ENCODE data around the gene TTLL1.
A peak's percentile ranks its signal among the peaks of the same experiment; 100 is the strongest.
"Not testable (repeated sequence)": the region's sequence is repeated elsewhere in the genome, so short reads cannot be mapped to it uniquely, and the experiment has no call there.

The TTLL1 gene

DNA sequence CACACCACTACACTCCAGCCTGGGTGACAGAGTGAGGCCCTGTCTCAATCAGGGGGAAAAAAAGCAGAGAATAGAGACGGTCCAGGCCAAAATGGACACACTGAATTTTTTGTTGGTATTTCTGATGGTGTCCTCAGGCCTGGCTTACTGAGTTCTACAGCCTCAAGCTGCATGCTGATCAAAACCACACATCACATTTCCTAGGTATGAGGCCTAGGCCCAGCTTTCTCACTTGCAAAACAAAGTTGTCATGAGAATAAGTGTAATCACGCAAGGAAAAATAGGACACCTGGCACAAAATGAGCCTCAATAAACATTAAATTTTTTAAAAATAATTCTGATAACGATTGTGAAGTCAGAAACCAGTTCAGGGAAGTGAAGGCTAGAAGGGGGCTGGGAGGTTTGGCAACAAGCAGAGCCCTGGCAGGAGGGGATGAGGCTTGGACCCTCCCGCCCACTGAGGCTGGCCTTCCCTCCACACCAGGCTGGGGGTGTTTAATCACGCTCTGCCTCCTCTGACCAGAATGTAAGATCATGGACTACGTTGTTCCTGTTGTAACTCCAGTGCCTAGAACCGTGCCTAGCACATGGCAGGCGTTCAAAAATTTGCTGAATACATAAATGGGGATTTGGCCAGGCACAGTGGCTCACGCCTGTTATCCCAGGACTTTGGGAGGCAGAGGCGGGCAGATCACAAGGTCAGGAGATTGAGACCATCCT is 92.4 kb downstream of the TTLL1 start:
- peak overlapping the region; percentile 88 for H3K27ac ChIP-seq
- no peak for DNase-seq (ENCODE audit: low read depth, low spot score)

DNA sequence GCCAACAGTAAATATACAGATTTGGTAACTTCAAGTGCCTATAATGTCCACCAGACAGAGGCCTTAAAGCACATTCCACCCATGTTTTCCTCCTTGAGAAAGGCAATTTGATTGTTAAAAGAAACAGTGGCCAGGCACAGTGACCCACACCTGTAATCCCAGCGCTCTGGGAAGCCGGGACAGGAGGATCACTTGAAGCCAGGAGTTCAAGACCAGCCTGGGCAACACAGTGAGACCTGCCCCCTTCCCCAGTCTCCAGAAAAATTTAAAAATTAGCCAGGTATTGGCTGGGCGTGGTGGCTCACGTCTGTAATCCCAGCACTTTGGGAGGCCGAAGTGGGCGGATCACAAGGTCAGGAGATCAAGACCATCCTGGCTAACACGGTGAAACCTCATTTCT is 93.5 kb downstream of the TTLL1 start:
- H3K27ac ChIP-seq: peak overlapping the region; percentile 88
- DNase-seq (ENCODE audit: low read depth, low spot score): not testable (repeated sequence)

DNA sequence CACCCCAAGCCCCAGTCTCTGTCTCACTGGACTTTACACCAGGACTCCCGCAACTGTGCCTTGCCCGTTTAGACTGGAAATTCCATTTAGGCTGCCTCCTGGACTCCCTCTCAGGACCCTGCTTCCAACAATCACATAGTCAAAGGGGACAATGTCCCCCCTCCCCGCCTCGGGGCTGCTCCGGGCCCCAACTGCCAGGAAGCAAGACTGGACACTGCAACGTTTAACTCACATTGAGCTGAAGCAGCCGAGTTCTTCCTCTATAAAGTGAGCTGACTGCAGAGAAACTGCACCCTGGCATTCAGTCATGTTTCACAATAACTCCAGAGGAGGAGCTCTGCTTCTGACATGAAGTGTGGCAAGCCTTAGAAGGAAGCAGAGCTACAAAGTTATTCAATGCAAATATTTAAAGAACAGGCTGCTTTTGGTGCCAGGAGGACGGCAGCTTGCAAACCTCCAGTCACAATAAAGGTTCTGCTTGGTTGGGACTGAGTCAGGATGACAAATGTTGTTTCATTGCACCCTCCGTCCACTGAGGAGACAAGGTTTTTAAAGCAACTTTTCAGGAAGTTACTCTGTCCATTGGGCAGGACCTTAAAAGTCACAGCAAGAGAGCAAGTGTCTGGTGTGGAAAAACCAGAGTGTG is 94.2 kb downstream of the TTLL1 start:
- peak; percentile 93 for DNase-seq (ENCODE audit: low read depth, low spot score)
- H3K27ac ChIP-seq: peak overlapping the region; percentile 88

DNA sequence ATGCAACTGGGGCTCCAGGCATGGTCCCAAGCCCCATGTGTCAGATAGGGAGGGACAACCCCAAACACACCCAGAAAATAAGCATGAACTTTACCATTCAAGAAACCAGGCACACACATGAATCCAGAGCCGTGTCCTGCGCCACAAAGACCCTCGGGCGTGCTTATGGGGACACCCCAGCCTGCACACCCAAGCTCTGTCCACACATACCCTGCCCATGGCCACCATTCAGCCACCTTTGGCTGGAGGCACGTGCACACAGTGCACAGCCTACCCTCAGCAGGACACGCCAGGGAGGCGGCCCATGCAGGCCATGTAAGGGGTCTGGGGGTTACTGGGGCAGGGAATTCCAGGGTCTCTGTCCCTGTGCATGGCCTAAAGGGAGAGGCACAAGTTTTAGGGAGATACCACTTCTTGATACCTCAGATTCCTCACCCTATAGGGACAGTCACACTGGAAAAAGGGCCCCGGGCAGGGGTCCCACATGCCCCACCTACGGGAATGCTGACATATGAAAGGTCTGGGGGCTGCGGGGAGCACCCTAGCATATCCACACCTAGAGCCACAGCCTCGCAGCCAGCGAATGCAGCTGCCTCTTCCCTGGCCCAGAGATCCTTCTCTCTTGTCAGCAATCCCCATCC is 94.8 kb downstream of the TTLL1 start:
- peak overlapping the region; percentile 88 for H3K27ac ChIP-seq

DNA sequence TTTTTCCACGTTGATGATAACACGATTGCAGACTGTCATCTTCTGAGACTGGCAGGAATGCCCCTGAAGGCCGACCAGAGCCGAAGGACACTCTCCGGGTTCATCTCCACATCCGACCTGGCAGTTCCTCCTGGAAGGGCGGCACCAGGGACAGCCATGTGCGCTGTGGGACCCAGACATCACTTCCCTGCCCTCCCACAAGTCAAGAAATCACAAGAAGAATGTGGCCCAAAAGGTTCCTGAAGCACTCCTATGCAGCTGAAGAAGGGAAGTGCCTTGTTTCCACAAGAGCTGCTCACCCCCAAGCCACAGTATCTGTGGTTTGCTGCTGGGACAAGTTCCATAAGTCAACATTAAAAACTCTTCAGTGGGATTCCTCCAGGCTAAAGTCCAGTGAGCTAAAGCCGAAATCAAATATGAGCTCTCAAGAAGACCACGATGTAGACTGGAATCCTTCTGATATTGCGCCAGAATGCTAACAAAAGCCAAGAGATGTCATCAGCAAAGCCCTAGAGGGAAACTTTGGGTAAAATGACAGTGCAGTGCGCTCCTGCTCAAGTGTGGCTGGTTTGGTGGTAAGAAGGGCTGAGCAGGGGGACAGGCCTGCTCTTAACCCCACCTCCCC is 95.4 kb downstream of the TTLL1 start:
- peak overlapping the region; percentile 88 for H3K27ac ChIP-seq
- no peak for DNase-seq (ENCODE audit: low read depth, low spot score)

More for the DNA sequence above, 94.8 kb downstream of the TTLL1 start:
- no peak for DNase-seq (ENCODE audit: low read depth, low spot score)

DNA sequence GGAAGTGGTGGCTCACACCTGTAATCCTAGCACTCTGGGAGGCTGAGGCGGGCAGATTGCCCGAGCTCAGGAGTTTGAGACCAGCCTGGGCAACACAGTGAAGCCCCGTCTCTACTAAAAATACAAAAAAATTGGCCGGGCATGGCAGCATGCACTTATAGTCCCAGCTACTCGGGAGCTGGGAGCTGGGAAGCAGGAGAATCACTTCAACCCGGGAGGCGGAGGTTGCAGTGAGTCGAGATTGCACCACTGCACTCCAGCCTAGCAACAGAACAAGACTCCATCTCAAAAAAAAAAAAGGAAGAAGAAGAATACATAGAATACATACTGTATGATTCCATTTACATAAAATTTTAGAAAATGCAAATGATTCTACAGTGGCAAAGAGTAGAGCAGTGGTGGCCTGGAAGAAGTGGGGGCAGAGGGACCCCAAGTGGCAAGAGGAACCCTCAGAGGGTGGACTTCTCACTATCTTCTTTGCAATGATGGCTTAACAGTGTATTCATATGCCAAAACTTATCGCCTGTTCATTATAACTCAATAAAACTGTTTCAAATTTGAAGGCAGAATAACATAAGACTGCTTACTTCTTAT is 96.2 kb downstream of the TTLL1 start:
- no peak overlapping the region for H3K27ac ChIP-seq
- no peak for DNase-seq (ENCODE audit: low read depth, low spot score)

DNA sequence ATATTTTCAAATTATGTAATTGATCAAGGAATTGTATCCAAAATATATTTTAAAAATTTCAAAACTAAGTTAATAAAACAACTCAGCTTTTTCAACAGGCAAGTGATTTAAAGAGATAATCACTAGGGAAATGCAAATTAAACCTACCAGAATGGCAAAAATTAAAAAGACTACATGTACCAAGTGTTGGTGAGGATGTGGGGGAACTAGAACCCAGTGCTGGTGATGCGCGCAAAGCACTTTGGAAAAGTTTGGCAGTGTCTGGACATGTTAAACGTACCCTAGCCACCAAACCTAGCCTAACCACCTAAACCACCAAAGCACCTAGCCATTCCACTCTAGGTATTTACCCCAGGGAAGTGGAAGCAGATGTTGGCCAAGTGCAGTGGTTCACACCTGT is 97.1 kb downstream of the TTLL1 start:
- no peak overlapping the region for H3K27ac ChIP-seq

DNA sequence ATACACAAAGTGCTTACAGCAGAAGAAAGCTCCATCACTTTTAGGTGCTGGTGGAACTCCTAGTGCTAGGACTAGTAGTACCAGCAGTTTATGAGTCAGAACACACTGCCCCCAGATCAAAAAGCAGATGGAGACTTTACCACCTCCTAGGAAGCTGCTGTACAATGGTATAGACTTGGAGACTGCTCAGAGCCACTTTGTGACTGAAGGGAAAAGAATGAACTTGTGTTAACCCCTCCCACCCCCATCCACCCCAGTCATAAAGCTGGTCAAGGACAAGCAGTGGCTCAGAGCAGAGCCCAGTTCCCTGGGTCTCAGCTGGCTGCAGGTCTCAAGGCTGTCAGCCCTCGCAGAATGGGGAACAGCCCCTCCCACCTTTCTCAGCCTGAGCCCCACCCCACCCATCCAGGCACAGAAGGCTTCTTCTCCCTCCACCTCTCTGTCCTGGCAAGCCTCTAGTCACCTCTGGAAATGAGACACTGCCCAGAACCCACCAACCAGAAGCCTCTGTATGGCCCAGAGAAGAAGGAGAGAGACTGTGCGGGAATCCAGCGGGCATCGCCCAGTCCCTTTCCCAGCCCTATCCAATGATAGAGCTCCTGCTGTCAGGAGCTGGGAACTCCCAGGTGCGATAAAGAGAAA is 98.1 kb downstream of the TTLL1 start:
- no peak for DNase-seq (ENCODE audit: low read depth, low spot score)
- H3K27ac ChIP-seq: peak overlapping the region; percentile 22

More for the DNA sequence above, 97.1 kb downstream of the TTLL1 start:
- DNase-seq (ENCODE audit: low read depth, low spot score): no peak

DNA sequence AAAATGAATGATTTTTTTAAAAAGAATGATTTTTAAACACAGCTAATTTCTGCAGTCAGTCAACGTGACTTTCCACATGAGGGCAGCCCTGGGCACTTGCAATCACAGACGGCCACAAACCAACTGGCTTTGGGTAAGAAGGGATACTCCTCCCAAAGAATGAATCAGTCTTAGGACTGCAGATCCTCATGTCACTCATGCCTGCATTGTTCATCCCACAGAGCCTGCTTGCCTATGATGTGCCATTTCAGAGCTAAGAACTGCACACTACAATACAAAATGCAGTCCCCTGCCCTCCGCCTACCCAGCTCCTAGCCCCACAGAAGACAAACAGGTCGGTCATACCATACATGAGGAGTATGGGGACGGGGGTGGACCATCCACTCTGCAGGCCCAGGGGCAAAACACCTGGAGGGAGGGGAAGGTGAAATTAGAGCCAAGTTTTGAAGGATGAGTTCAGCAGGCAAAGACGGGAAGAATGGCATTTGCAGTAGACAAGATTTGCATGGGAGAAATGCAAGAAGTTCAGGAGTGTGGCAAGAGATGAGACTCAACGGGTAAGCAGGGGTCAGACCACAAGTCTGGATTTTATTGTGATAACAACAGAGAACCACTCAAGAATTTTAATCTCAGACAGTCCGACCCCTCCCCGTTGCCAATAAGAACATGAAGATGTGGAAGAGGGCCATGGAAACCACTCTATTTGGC is 98.9 kb downstream of the TTLL1 start:
- peak; percentile 77 for DNase-seq (ENCODE audit: low read depth, low spot score)
- peak overlapping the region; percentile 22 for H3K27ac ChIP-seq
